Measurements from ENCODE around the gene GATAD2A. TPM values are rescaled to one million over a fixed set of nuclear protein-coding genes. Genes with fewer than 3 reads are reported as not detected.

Gene GATAD2A
- total and polyA plus RNA-seq, 2 of the 13 experiments (the other 11 are each of a cell fraction or from before 2014, with no cell fraction given): 16.8 to 28.6 TPM

GRCh38 chr19:19531951-19532805, 126.7 kb downstream of the GATAD2A start (continued):
- TF ChIP-seq NR0B2 (CRISPR knock-in tag; IDR thresholded peaks at IDR 0.05) (no peak), SP1 (IDR thresholded peaks at IDR 0.05) (no peak), SP1 (CRISPR knock-in tag; IDR thresholded peaks at IDR 0.05) (no peak), KDM2A (CRISPR knock-in tag; IDR thresholded peaks at IDR 0.05; ENCODE audit: borderline replicate concordance, low read depth) (peak; percentile 97), TCF12 (IDR thresholded peaks at IDR 0.05) (no peak), TCF12 (CRISPR knock-in tag; IDR thresholded peaks at IDR 0.05) (no peak), ZNF687 (CRISPR knock-in tag; IDR thresholded peaks at IDR 0.05) (peak; percentile 73), ZFY (CRISPR knock-in tag; IDR thresholded peaks at IDR 0.05) (peak; percentile 42; the same call in 1 of the 2 replicates), ZFAT (CRISPR knock-in tag; conservative IDR thresholded peaks at IDR 0.05) (no peak), FOSL2 (CRISPR knock-in tag; IDR thresholded peaks at IDR 0.05) (no peak), MIXL1 (CRISPR knock-in tag; IDR thresholded peaks at IDR 0.05) (no peak), MAX (IDR thresholded peaks at IDR 0.05) (peak; percentile 42; the same call in 1 of the 2 replicates), ZNF180 (CRISPR knock-in tag; IDR thresholded peaks at IDR 0.05; ENCODE audit: borderline replicate concordance, low read depth) (no peak), ZNF605 (CRISPR knock-in tag; IDR thresholded peaks at IDR 0.05) (no peak), GTF3A (CRISPR knock-in tag; conservative IDR thresholded peaks at IDR 0.05) (no peak), ZNF230 (CRISPR knock-in tag; IDR thresholded peaks at IDR 0.05) (0 out of 2 replicates have a peak, but pooled peaks have one; percentile 30), TBX3 (IDR thresholded peaks at IDR 0.05; ENCODE audit: borderline replicate concordance) (no peak), ZNF713 (CRISPR knock-in tag; IDR thresholded peaks at IDR 0.05) (no peak), NBN (conservative IDR thresholded peaks at IDR 0.05) (no peak), ESRRA (CRISPR knock-in tag; IDR thresholded peaks at IDR 0.05; ENCODE audit: low read depth) (no peak)
- TF ChIP-seq, protein P1, sequence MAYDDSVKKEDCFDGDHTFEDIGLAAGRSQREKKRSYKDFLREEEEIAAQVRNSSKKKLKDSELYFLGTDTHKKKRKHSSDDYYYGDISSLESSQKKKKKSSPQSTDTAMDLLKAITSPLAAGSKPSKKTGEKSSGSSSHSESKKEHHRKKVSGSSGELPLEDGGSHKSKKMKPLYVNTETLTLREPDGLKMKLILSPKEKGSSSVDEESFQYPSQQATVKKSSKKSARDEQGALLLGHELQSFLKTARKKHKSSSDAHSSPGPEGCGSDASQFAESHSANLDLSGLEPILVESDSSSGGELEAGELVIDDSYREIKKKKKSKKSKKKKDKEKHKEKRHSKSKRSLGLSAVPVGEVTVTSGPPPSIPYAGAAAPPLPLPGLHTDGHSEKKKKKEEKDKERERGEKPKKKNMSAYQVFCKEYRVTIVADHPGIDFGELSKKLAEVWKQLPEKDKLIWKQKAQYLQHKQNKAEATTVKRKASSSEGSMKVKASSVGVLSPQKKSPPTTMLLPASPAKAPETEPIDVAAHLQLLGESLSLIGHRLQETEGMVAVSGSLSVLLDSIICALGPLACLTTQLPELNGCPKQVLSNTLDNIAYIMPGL (CRISPR knock-in tag; IDR thresholded peaks at IDR 0.05; ENCODE audit: borderline replicate concordance in 1 of 2, low read depth in 1 of 2): peak; percentile 34 to 69; a peak in 1 of 4 replicates
- TF ChIP-seq, protein P2, sequence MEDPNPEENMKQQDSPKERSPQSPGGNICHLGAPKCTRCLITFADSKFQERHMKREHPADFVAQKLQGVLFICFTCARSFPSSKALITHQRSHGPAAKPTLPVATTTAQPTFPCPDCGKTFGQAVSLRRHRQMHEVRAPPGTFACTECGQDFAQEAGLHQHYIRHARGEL (CRISPR knock-in tag; IDR thresholded peaks at IDR 0.05): no peak
